NCI-H1105 treated with DMSO at 0.1 percent for 48 hours (cell line): ENCODE results near the gene CCNY.

ENCODE experiments used
- DNase-seq: peaks from one replicate; lab custom pipeline; 2025; lab: John Stamatoyannopoulos, UW

CCNY gene

DNA sequence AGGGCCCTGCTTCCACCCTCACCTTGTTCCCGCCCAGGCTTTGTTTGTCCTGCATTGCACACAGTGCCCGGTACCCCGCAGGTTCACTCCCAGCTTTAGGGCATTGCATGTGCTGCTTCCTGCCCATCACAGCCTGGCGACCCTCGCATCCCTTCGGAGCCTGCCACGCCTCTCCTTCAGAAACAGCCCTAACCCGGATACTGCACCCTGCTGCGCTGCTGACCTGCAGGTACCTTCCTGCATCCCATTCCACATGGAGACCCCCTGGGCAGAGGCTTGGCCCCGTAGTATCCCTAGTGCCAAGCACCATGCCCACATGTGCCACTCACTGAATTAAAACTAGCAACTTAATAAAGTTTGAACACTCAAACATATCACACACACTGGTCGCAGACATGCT, 249.0 kb downstream of the CCNY start:
- DNase-seq, result no peak

DNA sequence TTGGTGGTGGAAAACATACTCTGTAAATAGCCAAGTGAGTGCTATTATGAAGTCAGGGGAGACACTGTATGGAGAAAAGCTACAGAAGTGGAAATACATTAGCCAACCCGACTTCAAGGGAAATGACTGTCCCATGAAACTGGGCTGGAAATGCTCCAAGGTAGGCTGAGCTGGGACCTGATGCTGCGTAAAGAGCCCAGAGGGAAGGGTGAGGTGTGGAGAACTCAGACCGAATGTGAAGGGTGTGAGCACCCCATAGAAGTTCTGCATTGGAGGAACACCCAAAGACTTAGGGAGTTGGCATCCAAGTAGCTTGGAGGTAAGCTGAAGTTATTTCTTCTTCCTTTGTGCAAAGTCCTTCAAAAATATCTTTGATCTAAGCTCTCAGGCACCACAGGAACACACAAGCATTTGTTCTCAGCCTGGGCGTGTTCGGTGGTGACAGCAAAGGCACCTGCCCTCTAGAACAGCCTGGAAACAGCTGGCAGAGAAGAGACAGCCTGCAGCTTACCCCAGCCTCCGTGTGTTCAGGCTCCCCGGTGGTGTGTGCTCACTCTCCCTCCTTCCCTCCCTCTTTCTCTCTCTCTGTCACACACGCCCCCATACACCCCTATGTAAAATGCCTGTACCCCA, 249.7 kb downstream of the CCNY start:
- DNase-seq, result no peak

DNA sequence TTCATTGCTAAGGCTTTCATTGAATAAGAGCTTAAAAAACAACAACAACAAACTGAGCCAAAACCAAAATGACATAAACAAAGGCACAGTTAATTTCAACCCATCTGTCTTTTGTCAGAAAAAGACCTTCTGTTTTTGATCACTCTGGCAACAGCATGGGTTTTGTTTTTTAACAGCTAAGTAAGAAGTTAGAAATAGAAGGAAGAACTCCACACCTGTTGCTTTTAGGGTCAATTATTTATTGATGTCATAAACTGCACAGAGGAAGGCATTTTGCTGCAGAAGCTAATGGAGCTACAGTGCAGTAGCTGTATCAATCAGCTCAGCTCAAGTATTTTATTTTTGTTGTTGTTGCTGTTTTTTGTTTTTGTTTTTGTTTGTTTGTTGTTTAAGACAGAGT, 252.5 kb downstream of the CCNY start:
- no peak for DNase-seq

DNA sequence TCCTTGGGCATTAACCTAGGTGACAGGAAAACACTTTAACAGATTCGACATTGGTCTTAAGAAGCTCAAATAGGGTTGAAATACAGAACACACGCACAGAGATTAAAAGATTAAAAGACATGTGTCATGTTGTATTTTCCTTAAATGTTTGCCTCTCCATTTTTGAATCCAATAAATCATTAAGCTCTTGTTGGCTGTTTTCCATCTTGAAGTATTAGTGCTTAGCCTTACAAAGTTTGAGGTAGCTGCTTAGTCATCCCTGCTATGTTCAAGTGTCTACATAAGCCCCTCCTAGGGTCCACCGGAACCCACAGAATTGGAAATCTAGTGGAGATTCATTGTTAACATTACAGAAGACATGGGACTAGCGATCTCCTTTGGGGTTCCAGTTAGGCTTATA, 256.1 kb downstream of the CCNY start:
- DNase-seq, result no peak

DNA sequence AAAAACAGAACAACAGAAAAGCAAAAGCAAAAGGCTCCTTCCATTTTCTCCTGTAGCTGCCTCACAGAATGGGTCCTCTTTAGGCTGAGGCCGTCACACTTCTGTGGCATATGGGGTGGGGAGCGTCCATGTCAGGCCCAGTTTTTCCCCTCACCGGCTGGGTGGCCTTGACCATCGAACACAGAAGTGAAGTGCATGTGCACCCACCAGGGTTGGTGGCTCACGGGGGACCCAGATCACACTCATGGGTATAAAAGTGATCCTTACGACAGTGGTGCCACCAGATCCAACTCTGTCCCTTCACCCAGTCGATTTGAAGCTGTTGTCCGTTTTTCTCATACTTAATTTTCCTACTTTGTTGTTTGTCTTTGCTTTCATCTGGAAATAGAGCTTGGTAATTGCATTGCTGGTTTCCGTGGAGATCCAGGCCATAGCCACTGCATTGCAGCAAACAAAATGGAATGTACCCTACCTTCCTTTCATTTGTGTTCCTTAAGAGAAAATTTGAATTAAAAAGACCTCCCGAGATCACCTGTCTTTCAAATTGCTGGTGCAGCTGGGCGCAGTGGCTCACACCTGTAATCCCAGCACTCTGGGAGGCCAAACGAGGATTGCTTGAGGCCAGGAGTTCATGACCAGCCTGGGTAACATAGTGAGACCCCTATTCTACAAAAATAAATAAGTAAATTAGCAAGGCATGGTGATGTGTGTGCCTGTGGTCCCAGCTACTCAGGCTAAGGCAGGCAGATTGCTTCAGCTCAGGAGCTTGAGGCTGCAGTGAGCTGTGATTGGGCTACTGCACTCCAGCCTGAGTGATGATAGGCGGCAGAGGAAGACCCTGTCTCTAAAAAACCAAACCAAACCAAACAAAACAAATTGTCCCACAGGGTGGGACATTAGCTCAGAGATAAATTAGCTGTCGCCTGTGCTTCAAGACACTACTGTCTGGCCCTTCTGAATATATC, 258.1 kb downstream of the CCNY start:
- no peak for DNase-seq

DNA sequence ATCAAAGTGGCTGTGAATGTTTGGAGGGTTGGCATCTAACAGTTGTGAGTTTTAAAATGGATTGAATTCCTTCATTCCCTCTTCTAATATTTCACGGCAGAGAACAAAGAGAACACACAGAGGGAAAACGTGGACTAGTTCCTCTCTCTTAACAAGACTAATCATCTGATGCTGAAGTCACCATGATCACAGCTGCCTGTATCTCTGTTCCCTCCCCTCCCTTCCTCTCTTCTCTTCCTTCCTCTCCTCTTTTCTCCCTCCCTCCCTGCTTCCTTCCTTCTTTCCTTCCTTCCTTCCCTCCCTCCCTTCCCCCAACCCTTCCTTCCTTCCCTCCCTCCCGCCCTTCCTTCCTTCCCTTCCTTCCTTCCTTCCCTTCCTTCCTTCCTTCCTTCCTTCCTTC, 258.8 kb downstream of the CCNY start:
- DNase-seq, result no peak

DNA sequence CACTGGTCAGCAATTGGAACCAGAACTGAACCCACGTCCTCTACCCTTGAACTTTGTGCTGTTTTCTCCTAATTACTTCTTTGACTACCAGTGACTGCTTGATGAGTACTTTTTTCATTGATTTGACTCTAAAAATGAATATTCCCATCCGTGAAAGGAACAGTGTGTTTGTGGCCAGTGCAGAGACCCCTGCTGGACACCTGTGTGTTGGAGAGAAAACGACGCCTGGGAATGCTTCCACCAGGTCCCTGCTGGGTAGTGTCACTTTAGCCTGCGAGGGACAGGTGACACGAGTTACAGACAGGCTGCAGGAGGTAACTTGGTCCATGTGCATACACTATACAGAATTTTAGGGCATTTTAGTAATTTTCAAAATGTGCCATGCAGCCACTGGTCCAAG, 262.1 kb downstream of the CCNY start:
- DNase-seq, result no peak

DNA sequence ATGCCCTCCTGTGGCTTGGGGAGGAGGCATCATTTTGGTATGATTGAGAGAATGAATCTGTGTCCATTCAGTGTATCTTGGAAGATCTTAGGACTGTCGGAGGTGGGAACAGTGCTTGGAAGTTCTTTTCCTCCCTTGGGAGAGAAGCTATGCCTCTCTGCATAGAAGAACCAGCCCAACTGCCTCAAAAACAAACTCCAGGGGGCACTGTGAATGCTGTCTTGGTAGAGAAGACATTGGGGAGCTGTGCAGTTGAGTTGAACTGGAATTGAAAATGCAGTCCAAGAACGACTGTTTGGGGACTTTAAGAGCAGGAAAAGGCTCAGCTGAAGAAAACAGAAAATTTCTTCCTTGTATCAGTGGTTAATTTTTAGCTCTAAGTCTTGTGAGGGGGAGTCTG, 263.9 kb downstream of the CCNY start:
- DNase-seq, result no peak

DNA sequence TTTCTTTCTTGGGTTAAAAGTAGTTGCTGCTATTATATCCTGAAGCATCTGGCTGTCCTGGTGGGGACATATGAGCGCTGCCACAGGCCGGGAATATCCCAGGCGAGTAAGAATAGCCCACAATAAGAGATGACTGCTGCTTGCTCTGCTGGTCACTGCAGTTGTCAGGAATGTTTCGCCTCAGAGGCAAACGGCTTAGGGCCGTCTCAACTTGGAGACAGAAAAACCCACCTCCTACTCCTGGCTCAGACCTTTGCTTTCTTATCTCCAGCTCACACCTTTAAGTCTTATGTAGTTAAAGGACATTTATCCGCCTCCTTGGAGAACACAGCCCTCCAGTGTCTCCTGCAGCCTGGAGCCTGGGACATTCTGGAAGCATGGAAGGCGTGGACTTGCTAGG, 268.9 kb downstream of the CCNY start, which contains the start of gene GJD4:
TSS of gene GJD4 (plus strand) at position 151 of the 400 bp plus-strand sequence. CDS start at position 378, 227 bp downstream.
- no peak for DNase-seq

DNA sequence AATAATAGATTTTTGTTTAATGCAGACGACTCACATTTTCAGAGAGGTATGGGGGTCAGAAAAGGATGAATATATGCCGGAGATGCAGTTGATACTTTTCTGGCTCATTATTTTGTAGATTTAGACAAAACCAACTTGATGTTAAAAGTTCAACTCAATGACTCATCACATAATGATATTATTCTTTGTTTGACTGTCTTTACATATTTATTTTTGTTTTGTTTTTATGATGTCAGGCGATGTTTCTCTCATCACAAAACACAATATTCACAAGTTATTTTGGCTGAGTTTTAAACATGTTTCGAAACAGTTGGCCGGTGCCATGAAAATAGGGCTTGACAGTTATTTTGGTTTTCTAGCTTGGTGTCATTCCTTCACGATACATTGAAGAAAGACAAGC, 270.1 kb downstream of the CCNY start:
- no peak for DNase-seq

DNA sequence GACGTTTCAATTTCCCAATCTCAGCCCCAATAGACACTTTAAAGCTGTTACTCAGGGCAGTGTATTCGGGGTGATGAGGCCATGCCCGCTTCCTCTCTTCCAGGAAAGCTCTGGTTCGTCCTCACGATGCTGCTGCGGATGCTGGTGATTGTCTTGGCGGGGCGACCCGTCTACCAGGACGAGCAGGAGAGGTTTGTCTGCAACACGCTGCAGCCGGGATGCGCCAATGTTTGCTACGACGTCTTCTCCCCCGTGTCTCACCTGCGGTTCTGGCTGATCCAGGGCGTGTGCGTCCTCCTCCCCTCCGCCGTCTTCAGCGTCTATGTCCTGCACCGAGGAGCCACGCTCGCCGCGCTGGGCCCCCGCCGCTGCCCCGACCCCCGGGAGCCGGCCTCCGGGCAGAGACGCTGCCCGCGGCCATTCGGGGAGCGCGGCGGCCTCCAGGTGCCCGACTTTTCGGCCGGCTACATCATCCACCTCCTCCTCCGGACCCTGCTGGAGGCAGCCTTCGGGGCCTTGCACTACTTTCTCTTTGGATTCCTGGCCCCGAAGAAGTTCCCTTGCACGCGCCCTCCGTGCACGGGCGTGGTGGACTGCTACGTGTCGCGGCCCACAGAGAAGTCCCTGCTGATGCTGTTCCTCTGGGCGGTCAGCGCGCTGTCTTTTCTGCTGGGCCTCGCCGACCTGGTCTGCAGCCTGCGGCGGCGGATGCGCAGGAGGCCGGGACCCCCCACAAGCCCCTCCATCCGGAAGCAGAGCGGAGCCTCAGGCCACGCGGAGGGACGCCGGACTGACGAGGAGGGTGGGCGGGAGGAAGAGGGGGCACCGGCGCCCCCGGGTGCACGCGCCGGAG, 271.4 kb downstream of the CCNY start:
- DNase-seq, result no peak

DNA sequence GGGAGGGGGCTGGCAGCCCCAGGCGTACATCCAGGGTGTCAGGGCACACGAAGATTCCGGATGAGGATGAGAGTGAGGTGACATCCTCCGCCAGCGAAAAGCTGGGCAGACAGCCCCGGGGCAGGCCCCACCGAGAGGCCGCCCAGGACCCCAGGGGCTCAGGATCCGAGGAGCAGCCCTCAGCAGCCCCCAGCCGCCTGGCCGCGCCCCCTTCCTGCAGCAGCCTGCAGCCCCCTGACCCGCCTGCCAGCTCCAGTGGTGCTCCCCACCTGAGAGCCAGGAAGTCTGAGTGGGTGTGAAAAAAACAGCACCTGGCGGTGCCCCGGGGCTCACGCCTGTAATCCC, 272.0 kb downstream of the CCNY start:
- DNase-seq, result no peak

DNA sequence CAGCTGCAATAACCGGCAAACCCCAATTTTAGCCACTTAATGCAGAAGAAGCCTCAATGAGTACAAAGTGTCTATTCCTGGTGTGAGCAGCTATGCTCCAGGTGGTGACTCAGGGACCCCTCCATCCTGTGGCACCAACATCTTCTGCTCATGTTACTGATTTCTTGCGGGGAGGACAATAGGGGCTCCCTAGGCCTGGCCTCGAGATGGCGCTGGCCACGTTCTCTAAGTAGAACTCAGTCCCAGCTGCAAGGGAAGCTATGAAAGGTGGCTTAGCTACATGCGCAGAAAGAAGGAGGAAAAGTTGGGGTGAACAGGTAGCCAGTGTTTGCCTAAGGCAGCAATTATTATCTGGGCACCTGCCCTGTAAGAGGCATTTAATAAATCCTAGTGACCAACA, 275.4 kb downstream of the CCNY start:
- no peak for DNase-seq

DNA sequence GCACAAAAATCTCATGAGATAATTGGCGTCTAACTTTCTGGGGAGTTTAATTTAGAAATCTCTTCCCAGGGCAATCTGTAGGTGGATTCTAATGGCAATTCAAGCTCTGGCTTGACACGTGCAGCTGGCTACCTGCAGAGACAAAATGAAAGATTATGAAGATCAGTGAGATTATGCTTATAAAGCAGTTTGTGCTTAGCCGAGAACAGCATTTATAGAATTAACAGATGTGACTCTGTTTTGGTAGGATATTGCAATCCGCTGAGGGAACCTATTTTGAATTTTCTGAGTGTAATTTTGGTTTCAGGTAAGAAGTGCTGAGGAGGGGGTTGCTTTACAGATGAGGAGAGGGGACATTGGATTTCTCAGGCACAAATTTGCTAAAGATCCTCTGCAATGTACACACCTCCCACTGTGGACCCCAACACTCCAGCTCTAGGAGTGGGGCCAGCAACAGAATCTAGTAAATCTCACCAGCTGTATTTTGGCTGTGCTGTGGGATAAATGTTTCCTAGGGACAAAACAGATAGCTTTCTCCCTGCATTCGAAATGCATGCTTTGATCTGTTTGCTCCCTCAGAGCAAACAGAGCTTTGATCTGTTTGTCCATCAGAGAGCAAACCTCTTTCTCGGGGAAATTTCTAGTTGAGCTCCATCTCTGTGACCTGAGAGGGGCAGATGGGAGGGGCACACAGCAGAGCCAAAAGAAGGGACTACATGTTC, 276.2 kb downstream of the CCNY start:
- DNase-seq, result no peak

DNA sequence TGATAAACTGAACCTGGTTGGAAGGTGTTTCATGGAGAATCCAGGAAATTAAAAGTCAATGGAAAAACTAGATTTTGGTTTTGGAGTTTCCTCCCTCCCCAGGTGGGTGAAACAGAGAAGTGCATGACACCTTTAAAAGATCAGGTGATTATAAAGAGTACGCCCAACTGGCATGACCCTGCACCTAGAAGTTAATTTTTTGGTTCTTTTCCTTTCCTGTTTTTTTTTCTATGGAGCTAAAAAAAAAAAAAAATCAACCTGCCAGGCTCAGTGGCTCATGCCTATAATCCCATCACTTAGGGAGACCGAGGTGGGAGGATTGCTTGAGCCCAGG, 276.8 kb downstream of the CCNY start:
- DNase-seq, result no peak

DNA sequence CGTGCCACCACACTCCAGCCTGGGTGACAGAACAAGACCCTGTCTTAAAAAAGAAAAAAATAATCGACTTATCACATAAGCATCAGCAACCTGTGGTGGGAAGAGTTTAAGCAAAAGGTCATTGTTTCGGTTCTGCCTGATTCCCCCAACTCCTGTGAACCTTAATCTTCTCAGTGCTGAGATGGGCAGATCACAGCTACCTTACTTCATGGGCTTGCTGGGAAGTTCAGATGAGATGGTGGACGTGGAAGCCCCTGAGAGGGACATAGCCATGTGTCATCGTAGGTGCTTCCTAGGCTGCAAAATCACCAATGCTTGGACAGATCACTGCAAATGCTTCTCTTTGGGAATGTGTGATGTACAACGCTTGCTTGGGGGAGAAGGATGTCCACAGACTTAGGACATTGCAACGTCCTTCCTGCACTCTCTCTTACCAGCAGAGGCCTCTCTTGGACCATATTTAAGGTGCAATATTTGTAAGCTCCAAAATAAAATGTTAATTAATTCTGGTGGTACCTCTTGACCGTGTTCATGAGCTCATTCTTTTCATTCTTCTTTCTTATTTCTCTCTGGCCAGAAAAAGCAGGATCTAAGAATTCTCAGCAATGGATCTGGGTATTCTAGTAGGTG, 277.4 kb downstream of the CCNY start:
- no peak for DNase-seq

DNA sequence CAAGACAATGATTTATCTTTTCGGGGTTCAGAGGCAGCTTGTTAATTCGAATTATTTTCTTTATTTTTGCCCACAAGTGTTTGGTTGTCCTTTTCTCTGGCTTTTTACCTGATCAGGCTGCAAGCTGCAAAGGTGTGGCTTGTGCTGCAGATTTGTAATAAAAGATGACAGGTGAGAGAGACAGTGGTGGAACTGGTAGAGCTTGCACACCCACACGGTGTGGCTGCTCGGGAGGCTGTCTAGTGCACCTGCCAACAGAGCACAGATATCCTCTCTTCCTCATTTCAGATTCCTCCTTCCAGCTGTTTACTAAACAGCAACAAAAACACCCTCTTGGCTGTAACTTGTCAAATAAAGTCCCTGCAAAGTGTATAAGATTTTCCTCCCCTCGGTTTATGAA, 278.0 kb downstream of the CCNY start:
- no peak for DNase-seq
